GOT3 (cell line): ENCODE data around the gene PRDM1.
"Not testable (repeated sequence)": the region's sequence is repeated elsewhere in the genome, so short reads cannot be mapped to it uniquely, and the experiment has no call there.

Source experiments
- DNase-seq: peaks from one replicate; lab custom pipeline; 2025; ENCODE audit warnings: mixed read lengths; lab: John Stamatoyannopoulos, UW

PRDM1 gene

GRCh38 chr6:106138151-106138550, 52.0 kb downstream of the PRDM1 start:
- DNase-seq, result no peak

GRCh38 chr6:106141441-106142237, 55.5 kb downstream of the PRDM1 start:
- no peak for DNase-seq

GRCh38 chr6:106142876-106143431, 56.8 kb downstream of the PRDM1 start:
- no peak for DNase-seq

GRCh38 chr6:106143665-106144064, 57.5 kb downstream of the PRDM1 start:
- no peak for DNase-seq

DNA sequence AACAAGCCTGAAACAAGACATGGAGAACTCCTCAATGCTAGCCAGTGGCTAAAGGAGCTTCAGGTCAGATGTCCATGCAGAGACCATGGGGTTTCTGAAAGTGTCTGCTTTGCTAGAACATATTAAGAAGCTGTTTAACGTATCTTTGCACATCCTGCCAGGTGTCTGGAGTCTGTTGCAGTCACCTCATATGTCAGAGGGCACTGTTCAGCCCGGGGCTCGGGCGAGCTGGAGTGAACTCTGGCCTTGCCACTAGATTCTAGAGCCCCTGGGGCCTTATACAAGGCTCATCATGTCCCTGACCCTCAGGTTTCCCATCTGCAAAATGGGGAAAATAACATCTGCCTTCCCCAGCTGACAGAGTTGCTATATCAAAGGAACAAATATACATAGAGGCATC, 59.0 kb downstream of the PRDM1 start:
- no peak for DNase-seq

- no peak for DNase-seq
Measured at GRCh38 chr6:106145741-106146227, 59.6 kb downstream of the PRDM1 start.

GRCh38 chr6:106146852-106147351, 60.8 kb downstream of the PRDM1 start:
- DNase-seq, result no peak

- DNase-seq, result no peak
Measured at GRCh38 chr6:106147476-106147875, 61.3 kb downstream of the PRDM1 start.

DNA sequence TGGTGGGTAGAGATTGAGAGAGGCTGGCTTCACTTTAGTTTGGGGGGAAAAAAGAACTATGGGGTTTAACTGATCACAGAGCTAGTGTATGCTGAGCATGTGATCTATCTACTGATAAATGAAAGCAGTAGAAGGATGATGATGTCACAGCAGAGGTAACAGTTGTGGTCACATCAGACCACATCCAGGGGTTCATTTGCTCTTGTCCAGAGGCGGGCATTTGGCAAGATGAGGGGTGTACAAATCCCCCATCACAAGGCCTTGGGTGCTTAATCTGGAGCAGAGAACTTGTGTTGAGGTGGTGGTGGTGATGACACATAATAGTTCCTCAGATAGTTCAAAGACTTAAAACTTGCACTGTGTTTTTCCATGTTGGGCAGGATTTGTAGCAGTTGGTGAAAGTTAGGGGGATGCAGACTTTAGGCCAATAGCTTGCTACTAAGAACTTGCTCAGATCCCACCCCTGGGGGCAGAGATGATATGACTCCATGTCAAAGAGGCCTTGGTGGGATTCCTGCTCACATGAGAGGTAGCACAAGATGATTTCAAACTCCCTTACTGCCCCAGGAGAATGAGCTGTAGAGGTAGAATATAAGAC, 63.4 kb downstream of the PRDM1 start:
- DNase-seq, result no peak

- DNase-seq, result not testable (repeated sequence)
Measured at GRCh38 chr6:106152476-106152875, 66.3 kb downstream of the PRDM1 start.

GRCh38 chr6:106152952-106153351, 66.8 kb downstream of the PRDM1 start:
- DNase-seq, result no peak

DNA sequence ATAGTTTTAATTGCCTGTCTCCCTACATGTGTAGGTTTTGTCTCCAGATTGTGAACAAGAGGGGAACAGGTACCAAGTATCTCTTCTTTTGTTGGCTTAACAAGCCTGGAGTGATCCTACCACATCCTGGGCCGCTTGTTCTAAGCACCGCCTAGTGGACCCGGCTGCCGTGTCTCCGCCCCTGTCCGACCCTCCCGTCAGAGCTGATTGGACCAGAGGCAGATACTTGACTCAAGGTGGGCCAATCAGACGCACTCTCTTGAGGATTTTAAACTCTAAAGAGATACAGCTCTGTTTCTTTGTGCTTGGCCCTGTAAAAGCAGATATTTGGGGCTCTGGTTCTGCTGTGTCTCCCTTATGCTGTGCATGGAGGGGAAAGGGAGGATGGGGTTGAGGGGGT, 68.2 kb downstream of the PRDM1 start:
- no peak for DNase-seq

DNA sequence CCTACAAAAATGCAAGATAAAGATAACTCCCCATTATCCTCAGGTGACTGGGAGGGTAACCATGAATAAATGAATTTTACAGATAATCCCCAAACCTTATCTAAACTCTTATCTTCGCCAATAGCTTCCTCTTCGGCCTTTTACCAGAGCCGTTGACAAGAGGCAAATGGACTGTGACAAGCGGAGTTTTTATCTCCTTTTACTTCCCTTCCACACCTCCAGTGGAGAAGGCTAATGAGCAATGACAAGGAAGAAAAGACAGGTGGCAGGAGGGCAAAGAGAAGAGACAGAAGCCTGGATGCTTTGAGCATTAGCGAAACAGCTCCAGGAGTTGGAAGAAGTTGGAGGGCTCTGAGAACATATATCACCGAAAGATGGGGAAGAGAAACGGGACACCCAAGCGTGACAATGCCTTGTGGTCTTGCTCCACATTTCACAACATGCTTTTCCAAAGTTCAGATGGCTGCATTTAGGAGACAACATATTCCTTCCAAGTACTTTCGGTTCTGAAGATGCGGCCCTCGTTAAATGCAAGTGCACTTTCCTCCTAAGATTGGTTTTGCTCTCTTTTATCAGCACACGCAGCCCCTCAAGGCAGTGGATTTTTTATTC, 69.2 kb downstream of the PRDM1 start:
- no peak for DNase-seq

DNA sequence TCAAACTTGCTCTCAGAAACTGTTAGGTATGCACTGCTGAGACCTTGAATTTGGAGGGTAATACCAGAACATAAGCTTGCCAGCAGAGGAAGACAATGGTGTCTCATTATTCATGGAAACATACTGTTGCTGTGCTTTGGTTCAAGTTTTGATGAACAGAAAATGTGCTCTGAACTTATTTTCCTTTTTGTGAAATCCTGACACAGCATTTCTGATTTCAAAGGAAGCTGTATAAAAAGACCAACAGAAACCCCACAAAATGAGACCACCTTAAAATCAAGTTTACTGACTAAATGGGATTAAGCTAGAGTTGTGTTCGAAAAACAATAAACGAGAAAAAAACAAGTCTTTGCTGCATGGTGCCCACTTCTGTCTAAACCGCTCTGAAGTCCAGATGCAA, 70.3 kb downstream of the PRDM1 start:
- no peak for DNase-seq

DNA sequence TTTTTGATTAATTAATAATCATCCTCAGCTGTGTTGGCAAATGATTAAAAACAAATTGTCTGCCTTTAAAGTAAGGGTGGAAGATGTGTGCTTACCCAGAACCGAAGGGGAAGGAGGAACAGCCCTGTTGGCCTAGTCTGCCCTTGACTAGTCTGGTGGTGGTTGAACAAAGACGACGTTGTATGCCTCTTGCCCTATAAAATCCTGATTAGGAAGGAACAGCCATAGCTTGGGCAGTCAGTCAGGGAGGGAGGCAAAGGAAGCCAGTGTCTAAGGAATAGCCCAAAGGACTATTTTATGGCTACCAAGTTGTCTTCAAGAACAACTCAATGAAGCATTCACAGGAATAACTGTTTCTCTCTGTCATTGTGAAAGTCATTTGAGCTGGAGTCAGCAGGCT, 70.7 kb downstream of the PRDM1 start:
- no peak for DNase-seq

DNA sequence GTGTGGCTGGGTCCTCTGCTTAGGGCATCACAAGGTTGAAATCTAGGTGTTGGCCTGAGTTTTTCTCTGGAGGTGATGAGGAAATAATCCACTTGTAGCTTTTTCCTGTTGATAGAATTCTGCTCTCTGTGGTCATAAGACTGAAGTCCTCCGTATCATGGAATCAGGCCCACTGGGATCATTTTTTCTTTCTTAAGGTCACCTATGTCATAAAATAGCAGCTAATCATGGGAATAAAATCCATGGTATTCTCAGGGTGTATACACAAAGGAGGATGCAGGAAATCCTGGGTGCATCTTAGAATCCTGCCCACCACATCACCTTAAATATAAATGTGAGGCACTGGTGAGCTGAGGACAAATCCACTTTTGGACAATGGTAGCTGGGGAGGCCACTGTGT, 72.7 kb downstream of the PRDM1 start:
- DNase-seq, result no peak
